ENCODE results near the gene FRMPD4. TPM values are rescaled to one million over a fixed set of nuclear protein-coding genes. Genes with fewer than 3 reads are reported as not detected.
A peak's percentile ranks its signal among the peaks of the same experiment; 100 is the strongest.

Gene FRMPD4
- total RNA-seq, 1 donor from 2014 or later = 0.54 TPM

- Mint-ChIP-seq H3K27ac (ENCODE audit: unreplicated experiment) (no peak overlapping the region), H3K27me3 (ENCODE audit: low read depth, unreplicated experiment) (no peaks in the 10 kb centered on the region), H3K4me1 (ENCODE audit: low read depth, unreplicated experiment) (no peaks in the 10 kb centered on the region), H3K4me3 (ENCODE audit: unreplicated experiment) (no peak overlapping the region), H3K36me3 (ENCODE audit: low read depth, unreplicated experiment) (no peaks in the 10 kb centered on the region), H3K9me3 (ENCODE audit: unreplicated experiment) (no peaks in the 10 kb centered on the region)
- Histone ChIP-seq H3K79me2 (ENCODE audit: insufficient read depth, low read length) (no peaks in the 10 kb centered on the region), H4K20me1 (ENCODE audit: insufficient read depth, low read length) (no peaks in the 10 kb centered on the region), H3K9ac (ENCODE audit: low read length) (no peak overlapping the region), H3K27me3 (ENCODE audit: insufficient read depth, low read length) (no peaks in the 10 kb centered on the region), H3K4me2 (ENCODE audit: low read length) (no peak overlapping the region), H3K4me3 (ENCODE audit: insufficient read depth, low read depth, low read length) (no peak overlapping the region), H3K4me1 (ENCODE audit: insufficient read depth, low read length) (no peaks in the 10 kb centered on the region), H3K27ac (ENCODE audit: low read depth, low read length) (no peak overlapping the region), H2AFZ (ENCODE audit: low read depth, low read length) (no peak overlapping the region), H3K36me3 (ENCODE audit: insufficient read depth, low read length) (no peaks in the 10 kb centered on the region), H3K9me3 (ENCODE audit: insufficient read depth, low read depth, low read length) (no peaks in the 10 kb centered on the region)
- peak; percentile 47 for FAIRE-seq
- DNase-seq (ENCODE audit: low read depth) = no peak
- TF ChIP-seq EZH2 (IDR thresholded peaks at IDR 0.05; ENCODE audit: insufficient read depth, low read length) (no peak), CTCF (IDR thresholded peaks at IDR 0.05; ENCODE audit: insufficient read depth, low read depth, low read length) (no peak)
These were observed 166.0 kb downstream of the FRMPD4 start for GRCh38 chrX:12304261-12304660.

DNA sequence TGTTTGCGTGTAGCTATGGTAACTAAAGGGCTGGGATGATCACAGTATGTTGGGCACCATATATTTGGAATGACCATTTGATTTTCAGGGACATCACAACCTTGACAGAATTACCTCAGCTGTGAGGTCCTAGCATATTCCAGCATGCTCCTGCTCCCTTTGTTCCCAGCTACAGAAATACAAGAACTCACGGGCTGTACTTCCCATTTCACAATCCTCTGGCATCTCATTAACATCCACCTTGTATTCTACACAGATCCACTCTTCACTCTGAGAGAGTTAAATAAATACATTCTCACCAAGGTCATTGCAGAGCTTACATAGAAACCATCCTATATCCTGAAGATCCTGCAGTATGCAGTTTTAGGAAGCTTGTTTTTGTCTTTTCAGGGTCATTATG is 169.7 kb downstream of the FRMPD4 start:
- Mint-ChIP-seq H3K36me3 (ENCODE audit: low read depth, unreplicated experiment) (no peaks in the 10 kb centered on the region), H3K9me3 (ENCODE audit: unreplicated experiment) (peaks cover 3% of the 10 kb centered on the region), H3K27ac (ENCODE audit: unreplicated experiment) (no peak overlapping the region), H3K27me3 (ENCODE audit: low read depth, unreplicated experiment) (no peaks in the 10 kb centered on the region), H3K4me3 (ENCODE audit: unreplicated experiment) (no peak overlapping the region), H3K4me1 (ENCODE audit: low read depth, unreplicated experiment) (no peaks in the 10 kb centered on the region)
- H3K4me3 ChIP-seq (ENCODE audit: insufficient read depth, low read depth, low read length) = no peak overlapping the region
- H3K27me3 ChIP-seq (ENCODE audit: insufficient read depth, low read length) = no peaks in the 10 kb centered on the region
- H3K9ac ChIP-seq (ENCODE audit: low read length) = no peak overlapping the region
- DNase-seq (ENCODE audit: low read depth) = no peak
- TF ChIP-seq CTCF (IDR thresholded peaks at IDR 0.05; ENCODE audit: insufficient read depth, low read depth, low read length) (no peak), EZH2 (IDR thresholded peaks at IDR 0.05; ENCODE audit: insufficient read depth, low read length) (no peak)
- no peaks in the 10 kb centered on the region for H3K36me3 ChIP-seq (ENCODE audit: insufficient read depth, low read length)
- H3K4me2 ChIP-seq (ENCODE audit: low read length) = no peak overlapping the region
- H4K20me1 ChIP-seq (ENCODE audit: insufficient read depth, low read length) = no peaks in the 10 kb centered on the region
- H3K4me1 ChIP-seq (ENCODE audit: insufficient read depth, low read length) = no peaks in the 10 kb centered on the region
- no peaks in the 10 kb centered on the region for H3K79me2 ChIP-seq (ENCODE audit: insufficient read depth, low read length)
- H3K9me3 ChIP-seq (ENCODE audit: insufficient read depth, low read depth, low read length) = no peaks in the 10 kb centered on the region
- no peak overlapping the region for H2AFZ ChIP-seq (ENCODE audit: low read depth, low read length)
- no peak for FAIRE-seq
- H3K27ac ChIP-seq (ENCODE audit: low read depth, low read length) = no peak overlapping the region

GRCh38 chrX:12308420-12308819 is 170.1 kb downstream of the FRMPD4 start:
- Mint-ChIP-seq H3K36me3 (ENCODE audit: low read depth, unreplicated experiment) (no peaks in the 10 kb centered on the region), H3K27ac (ENCODE audit: unreplicated experiment) (no peak overlapping the region), H3K4me3 (ENCODE audit: unreplicated experiment) (no peak overlapping the region), H3K4me1 (ENCODE audit: low read depth, unreplicated experiment) (no peaks in the 10 kb centered on the region), H3K9me3 (ENCODE audit: unreplicated experiment) (peaks cover 3% of the 10 kb centered on the region), H3K27me3 (ENCODE audit: low read depth, unreplicated experiment) (no peaks in the 10 kb centered on the region)
- no peak overlapping the region for H2AFZ ChIP-seq (ENCODE audit: low read depth, low read length)
- H3K9ac ChIP-seq (ENCODE audit: low read length) = no peak overlapping the region
- H3K4me1 ChIP-seq (ENCODE audit: insufficient read depth, low read length) = no peaks in the 10 kb centered on the region
- no peaks in the 10 kb centered on the region for H3K36me3 ChIP-seq (ENCODE audit: insufficient read depth, low read length)
- TF ChIP-seq EZH2 (IDR thresholded peaks at IDR 0.05; ENCODE audit: insufficient read depth, low read length) = no peak
- TF ChIP-seq CTCF (IDR thresholded peaks at IDR 0.05; ENCODE audit: insufficient read depth, low read depth, low read length) = no peak
- FAIRE-seq = no peak
- no peaks in the 10 kb centered on the region for H3K79me2 ChIP-seq (ENCODE audit: insufficient read depth, low read length)
- no peaks in the 10 kb centered on the region for H4K20me1 ChIP-seq (ENCODE audit: insufficient read depth, low read length)
- no peaks in the 10 kb centered on the region for H3K9me3 ChIP-seq (ENCODE audit: insufficient read depth, low read depth, low read length)
- no peak overlapping the region for H3K4me3 ChIP-seq (ENCODE audit: insufficient read depth, low read depth, low read length)
- H3K27ac ChIP-seq (ENCODE audit: low read depth, low read length) = no peak overlapping the region
- no peaks in the 10 kb centered on the region for H3K27me3 ChIP-seq (ENCODE audit: insufficient read depth, low read length)
- H3K4me2 ChIP-seq (ENCODE audit: low read length) = no peak overlapping the region
- DNase-seq (ENCODE audit: low read depth) = no peak

Measured in astrocyte (in vitro differentiated cells and primary cell).